GM19025 (cell line): Measurements from ENCODE around the gene PRR35.

Source experiments
- ATAC-seq: cut with Tn5 transposase; IDR thresholded peaks from one replicate; pipeline ENCODE4 v1.9.1; 2021; ENCODE audit warnings: mild to moderate bottlenecking, low read depth, moderate library complexity; ENCODE audit not compliant: unreplicated experiment

Gene PRR35

GRCh38 chr16:546909-547770 is 13.1 kb upstream of the PRR35 start:
- no peak for ATAC-seq

GRCh38 chr16:548586-548985 is 11.6 kb upstream of the PRR35 start:
- ATAC-seq, result no peak

GRCh38 chr16:549544-550263 is 10.5 kb upstream of the PRR35 start:
- no peak for ATAC-seq

GRCh38 chr16:551210-551609 is 9.0 kb upstream of the PRR35 start:
- no peak for ATAC-seq

GRCh38 chr16:552171-552570 is 8.0 kb upstream of the PRR35 start:
- no peak for ATAC-seq

- no peak for ATAC-seq
Measured at GRCh38 chr16:553601-554296, 6.4 kb upstream of the PRR35 start.

- no peak for ATAC-seq
Measured at GRCh38 chr16:554297-554621, 5.9 kb upstream of the PRR35 start.

GRCh38 chr16:554640-555365 is 5.4 kb upstream of the PRR35 start:
- no peak for ATAC-seq

GRCh38 chr16:555528-556473 is 4.4 kb upstream of the PRR35 start:
- no peak for ATAC-seq

- no peak for ATAC-seq
Measured at GRCh38 chr16:556474-557173, 3.6 kb upstream of the PRR35 start.

GRCh38 chr16:557463-558297 is 2.5 kb upstream of the PRR35 start:
- no peak for ATAC-seq

GRCh38 chr16:558298-559020 is 1.7 kb upstream of the PRR35 start:
- ATAC-seq, result no peak

- no peak for ATAC-seq
Measured at GRCh38 chr16:559021-559380, 1.2 kb upstream of the PRR35 start.

GRCh38 chr16:559411-560203 is 587 bp upstream of the PRR35 start:
- no peak for ATAC-seq

GRCh38 chr16:560701-561412 is 663 bp downstream of the PRR35 start:
- no peak for ATAC-seq

GRCh38 chr16:561413-561794 is 1.2 kb downstream of the PRR35 start:
- ATAC-seq, result no peak
